Muscle layer of colon (tissue), 2 donors: ENCODE measurements around the gene OSBPL3.

Source experiments
- H3K27ac ChIP-seq: one replicate; pipeline ENCODE4 v1.7.0; 2013; ENCODE audit warnings: low read depth, mild to moderate bottlenecking, low read length, moderate library complexity
- H3K27me3 ChIP-seq, 2 donors: one replicate each; pipeline ENCODE4 v1.7.0; 2013; ENCODE audit warnings: low read length in 2 of 2, mild to moderate bottlenecking in 2 of 2; ENCODE audit not compliant: insufficient read depth in 2 of 2, control insufficient read depth in 1 of 2
- H3K36me3 ChIP-seq: one replicate; pipeline ENCODE4 v1.7.0; 2013; ENCODE audit warnings: mild to moderate bottlenecking, low read length; ENCODE audit not compliant: insufficient read depth
- H3K4me1 ChIP-seq: one replicate; pipeline ENCODE4 v1.7.0; 2013; ENCODE audit warnings: mild to moderate bottlenecking, low read length; ENCODE audit not compliant: insufficient read depth
- H3K4me3 ChIP-seq, 2 donors: one replicate each; pipeline ENCODE4 v1.7.0; 2013; ENCODE audit warnings: low read length in 2 of 2, low read depth in 1 of 2, mild to moderate bottlenecking in 1 of 2, moderate library complexity in 1 of 2
- H3K9ac ChIP-seq: one replicate; pipeline ENCODE4 v1.7.0; 2013; ENCODE audit warnings: low read length
- H3K9me3 ChIP-seq: one replicate; pipeline ENCODE4 v1.7.0; 2013; ENCODE audit warnings: mild to moderate bottlenecking, low read length
- donor health status: abdominal sarcoma.
- donor health status: Adenocarcinoma of cecum.

OSBPL3 gene

DNA sequence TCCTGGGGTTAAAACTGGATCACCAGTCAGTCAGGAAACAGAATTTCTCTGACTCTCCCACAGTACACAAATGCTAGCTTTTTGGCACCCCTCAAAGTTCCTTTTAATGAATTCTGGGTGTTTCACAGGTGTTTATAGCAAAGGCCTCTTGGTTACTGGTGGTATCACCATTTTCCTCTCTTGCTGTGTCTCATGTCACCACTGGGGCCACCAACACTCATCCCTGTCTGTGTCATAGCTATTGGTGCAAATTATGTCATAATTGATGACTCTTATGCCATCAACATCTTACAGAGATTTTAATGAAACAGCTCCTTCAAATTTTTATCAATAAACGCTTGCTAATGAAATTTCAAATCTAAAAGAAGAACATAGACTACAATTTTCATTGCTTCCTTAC is 27.7 kb upstream of the OSBPL3 start:
- no peaks in the 10 kb centered on the region for H3K9me3 ChIP-seq
- H3K4me1 ChIP-seq, result no peaks in the 10 kb centered on the region
- no peaks in the 10 kb centered on the region for H3K36me3 ChIP-seq
- no peak overlapping the region for H3K4me3 ChIP-seq
- H3K27me3 ChIP-seq, result no peaks in the 10 kb centered on the region
- H3K27ac ChIP-seq, result no peak overlapping the region
- no peak overlapping the region for H3K9ac ChIP-seq

- no peak overlapping the region for H3K27ac ChIP-seq
- no peaks in the 10 kb centered on the region for H3K4me1 ChIP-seq
- H3K9me3 ChIP-seq, result no peaks in the 10 kb centered on the region
- no peak overlapping the region for H3K4me3 ChIP-seq
- H3K27me3 ChIP-seq, result no peaks in the 10 kb centered on the region
- H3K36me3 ChIP-seq, result no peaks in the 10 kb centered on the region
- H3K9ac ChIP-seq, result no peak overlapping the region
Observed at GRCh38 chr7:25006276-25006675, 26.3 kb upstream of the OSBPL3 start.

GRCh38 chr7:25005658-25006057 is 25.7 kb upstream of the OSBPL3 start:
- Histone ChIP-seq H3K27ac (no peak overlapping the region), H3K27me3 (no peaks in the 10 kb centered on the region), H3K9ac (no peak overlapping the region), H3K4me3 (no peak overlapping the region), H3K36me3 (no peaks in the 10 kb centered on the region), H3K4me1 (no peaks in the 10 kb centered on the region), H3K9me3 (no peaks in the 10 kb centered on the region)

DNA sequence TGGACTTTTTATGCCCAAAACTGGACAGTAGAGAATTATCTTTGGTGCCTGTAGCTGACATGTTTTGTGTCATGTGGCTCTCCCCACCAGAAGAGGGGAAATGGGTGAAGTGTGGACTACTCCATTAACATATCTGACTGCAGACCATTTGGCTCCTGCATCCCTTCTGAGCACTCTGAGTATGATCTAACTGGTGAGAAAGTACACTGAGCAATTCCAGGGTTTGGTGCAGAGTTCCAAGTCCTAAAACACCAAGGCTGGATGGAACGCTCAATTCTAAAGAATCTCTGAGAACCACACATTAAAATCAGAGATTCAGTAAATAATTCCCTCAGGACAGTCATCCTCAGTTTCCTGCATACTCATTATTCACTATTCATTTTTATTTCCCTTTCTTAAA is 22.8 kb upstream of the OSBPL3 start:
- Histone ChIP-seq H3K4me3 (no peak overlapping the region), H3K27me3 (no peaks in the 10 kb centered on the region), H3K9ac (no peak overlapping the region), H3K27ac (no peak overlapping the region), H3K36me3 (no peaks in the 10 kb centered on the region), H3K9me3 (no peaks in the 10 kb centered on the region), H3K4me1 (no peaks in the 10 kb centered on the region)

DNA sequence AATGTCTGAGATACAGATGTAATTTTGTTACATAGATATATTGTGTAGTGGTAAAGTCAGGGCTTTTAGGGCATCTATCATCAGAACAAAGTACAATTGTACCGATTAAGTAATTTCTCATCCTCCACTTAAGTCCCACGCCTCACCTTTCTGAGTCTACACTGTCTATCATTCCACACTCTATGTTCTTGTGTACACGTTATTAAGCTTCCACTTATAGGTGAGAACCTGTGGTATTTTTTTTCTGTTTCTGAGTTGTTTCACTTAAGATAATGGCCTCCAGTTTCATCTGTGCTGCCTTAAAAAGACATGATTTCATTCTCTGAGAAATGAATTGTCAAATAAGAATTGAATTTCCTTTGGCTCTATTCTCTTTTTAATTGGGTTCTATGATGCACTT is 15.5 kb upstream of the OSBPL3 start:
- H3K4me3 ChIP-seq, result no peak overlapping the region
- H3K9ac ChIP-seq, result no peak overlapping the region
- no peaks in the 10 kb centered on the region for H3K36me3 ChIP-seq
- no peak overlapping the region for H3K27ac ChIP-seq
- H3K4me1 ChIP-seq, result no peaks in the 10 kb centered on the region
- no peaks in the 10 kb centered on the region for H3K9me3 ChIP-seq
- no peaks in the 10 kb centered on the region for H3K27me3 ChIP-seq

GRCh38 chr7:24992314-24992713 is 12.3 kb upstream of the OSBPL3 start:
- Histone ChIP-seq H3K4me1 (no peaks in the 10 kb centered on the region), H3K4me3 (no peak overlapping the region), H3K27me3 (no peaks in the 10 kb centered on the region), H3K36me3 (no peaks in the 10 kb centered on the region), H3K27ac (no peak overlapping the region), H3K9ac (no peak overlapping the region), H3K9me3 (no peaks in the 10 kb centered on the region)

DNA sequence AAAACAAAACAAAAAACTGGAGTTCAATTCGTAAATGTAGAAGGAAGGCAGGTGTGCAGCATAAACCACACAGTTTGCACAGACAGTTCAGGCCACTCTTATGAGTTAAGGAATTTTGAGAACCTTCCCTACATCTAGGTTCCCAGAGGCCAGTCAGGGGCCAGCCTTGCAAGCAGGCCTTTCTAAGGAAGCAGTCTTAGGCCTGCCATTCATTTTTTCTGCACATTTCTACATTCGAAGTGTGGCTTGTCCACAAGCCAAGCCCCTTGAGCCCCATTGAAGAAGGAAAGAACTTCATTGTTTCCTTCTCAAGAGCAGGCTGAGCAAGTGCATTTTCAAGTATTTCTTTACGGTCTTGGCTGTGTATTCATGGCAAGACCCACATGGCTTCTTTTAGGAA is 11.4 kb upstream of the OSBPL3 start:
- Histone ChIP-seq H3K4me1 (no peaks in the 10 kb centered on the region), H3K4me3 (no peak overlapping the region), H3K9ac (no peak overlapping the region), H3K27ac (no peak overlapping the region), H3K36me3 (no peaks in the 10 kb centered on the region), H3K9me3 (no peaks in the 10 kb centered on the region), H3K27me3 (no peaks in the 10 kb centered on the region)

DNA sequence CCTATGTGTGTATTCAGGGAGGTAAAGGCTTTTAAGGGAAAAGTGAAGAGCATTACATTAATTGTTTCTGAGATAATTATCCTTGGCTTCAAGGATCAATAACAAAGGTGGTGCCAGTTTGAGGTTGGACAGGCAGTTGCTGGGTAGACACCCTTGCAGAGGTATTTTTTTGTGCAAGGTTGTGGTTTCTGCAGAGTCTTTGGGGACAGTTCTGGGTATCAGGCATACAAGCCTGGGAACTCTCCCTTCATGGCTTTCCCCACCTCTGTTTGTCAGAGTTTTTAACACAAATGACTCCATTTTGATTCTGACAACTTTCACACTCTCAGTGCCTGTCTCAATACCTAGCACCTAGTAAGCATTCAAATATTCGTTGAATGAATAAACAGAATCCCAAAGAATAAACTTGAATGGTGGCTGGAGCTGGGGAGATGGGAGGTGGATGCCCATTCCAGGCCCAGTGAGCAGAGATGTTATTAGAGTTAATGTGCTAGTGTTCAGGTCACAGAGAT is 7.4 kb upstream of the OSBPL3 start:
- Histone ChIP-seq H3K4me1 (no peaks in the 10 kb centered on the region), H3K4me3 (no peak overlapping the region), H3K27me3 (no peaks in the 10 kb centered on the region), H3K36me3 (no peaks in the 10 kb centered on the region), H3K9ac (no peak overlapping the region), H3K27ac (no peak overlapping the region), H3K9me3 (no peaks in the 10 kb centered on the region)

GRCh38 chr7:24982917-24983316 is 2.9 kb upstream of the OSBPL3 start:
- peaks cover 14% of the 10 kb centered on the region for H3K4me1 ChIP-seq
- no peak overlapping the region for H3K4me3 ChIP-seq
- H3K9me3 ChIP-seq, result no peaks in the 10 kb centered on the region
- H3K27me3 ChIP-seq, result no peaks in the 10 kb centered on the region
- no peak overlapping the region for H3K27ac ChIP-seq
- H3K9ac ChIP-seq, result no peak overlapping the region
- H3K36me3 ChIP-seq, result no peaks in the 10 kb centered on the region

GRCh38 chr7:24981171-24981951 is 1.4 kb upstream of the OSBPL3 start:
- H3K9ac ChIP-seq, result no peak overlapping the region
- H3K27me3 ChIP-seq, result no peaks in the 10 kb centered on the region

DNA sequence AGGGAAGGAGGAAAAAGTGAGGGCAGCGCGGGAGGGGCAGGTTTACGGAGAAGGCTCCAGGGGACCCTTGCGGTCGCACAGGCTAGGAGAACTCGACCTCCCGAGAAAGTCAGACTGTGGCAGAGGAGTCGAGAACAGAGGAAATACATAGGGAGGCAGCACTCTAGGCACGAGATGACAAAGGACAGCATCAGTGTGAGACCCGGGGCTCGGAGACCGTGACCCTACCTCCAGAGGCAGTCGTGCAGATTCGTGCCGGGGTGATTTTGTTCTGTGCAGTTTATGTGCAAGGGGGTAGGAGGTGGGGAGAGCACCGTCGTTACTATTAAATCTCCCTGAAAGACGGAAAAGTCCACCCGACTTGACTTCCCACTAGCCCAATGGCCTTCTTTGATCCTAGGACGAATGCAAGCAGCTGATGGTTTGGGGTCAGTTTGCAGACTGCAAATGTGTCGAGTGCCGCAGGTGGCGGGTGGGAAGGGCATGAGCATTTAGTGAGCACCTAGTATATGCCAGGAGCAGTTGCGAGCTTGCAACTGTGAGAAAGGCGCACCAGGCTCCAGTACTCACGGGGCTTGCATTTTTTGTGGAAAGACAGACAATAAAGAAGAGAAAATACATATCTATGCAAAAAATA is 674 bp upstream of the OSBPL3 start:
- H3K9ac ChIP-seq, result peak overlapping the region; percentile 39
- peak overlapping the region; percentile 70 for H3K27ac ChIP-seq
- H3K4me3 ChIP-seq, result peak overlapping the region; percentile 59 to 89
- H3K4me1 ChIP-seq, result peaks cover 14% of the 10 kb centered on the region
- H3K27me3 ChIP-seq, result no peaks in the 10 kb centered on the region
- H3K9me3 ChIP-seq, result no peaks in the 10 kb centered on the region
- no peaks in the 10 kb centered on the region for H3K36me3 ChIP-seq

More at GRCh38 chr7:24981171-24981951, 1.4 kb upstream of the OSBPL3 start:
- H3K27ac ChIP-seq, result no peak overlapping the region
- no peaks in the 10 kb centered on the region for H3K9me3 ChIP-seq
- H3K4me3 ChIP-seq, result peak overlapping the region; percentile 56 to 59
- peaks cover 14% of the 10 kb centered on the region for H3K4me1 ChIP-seq
- H3K36me3 ChIP-seq, result no peaks in the 10 kb centered on the region
